ENCODE data around the gene TSPO2.

GRCh38 chr6:41049521-41049920, 7.3 kb downstream of the TSPO2 start:
- TF ChIP-seq POLR2A (IDR thresholded peaks at IDR 0.05) (no peak), CTCF (IDR thresholded peaks at IDR 0.05) (no peak)

Data from prostate gland (tissue), 2 donors.